CD14-positive monocyte (primary cell): ENCODE measurements around the gene KIAA1755. TPM values are rescaled to one million over a fixed set of nuclear protein-coding genes. Genes with fewer than 3 reads are reported as not detected.

Experiments used
- DNase-seq, 3 donors: peaks; one replicate each; pipeline ENCODE4 v3.0.0-alpha.2; 2011 to 2022
- H2AFZ ChIP-seq: 2 replicates; pipeline ENCODE4 v1.6.0; 2012; ENCODE audit warnings: mild to moderate bottlenecking, low read depth, low read length, inconsistent platforms; ENCODE audit not compliant: insufficient read depth, poor library complexity, severe bottlenecking
- H3K27ac ChIP-seq, 2 donors: 1 replicate in 1 of 2; 2 replicates in 1 of 2; pipeline ENCODE4 v1.5.1; 2012 to 2013; ENCODE audit warnings: low read length in 2 of 2, control low read depth in 1 of 2, inconsistent platforms in 1 of 2, low read depth in 1 of 2, mild to moderate bottlenecking in 1 of 2
- H3K27me3 ChIP-seq, 2 donors: one replicate each; pipeline versions ENCODE4 v1.6.0 to v1.6.1; 2011 to 2013; ENCODE audit warnings: low read length in 2 of 2; ENCODE audit not compliant: control insufficient read depth in 2 of 2, insufficient read depth in 2 of 2
- H3K36me3 ChIP-seq, 2 donors: replicated peaks in 1 of 2; 1 replicate in 1 of 2; 2 replicates in 1 of 2; pipeline versions ENCODE4 v1.5.1 to v1.6.1; 2012 to 2013; ENCODE audit warnings: low read length in 2 of 2, control low read depth in 1 of 2, inconsistent platforms in 1 of 2, mild to moderate bottlenecking in 1 of 2; ENCODE audit not compliant: insufficient read depth in 2 of 2, control insufficient read depth in 1 of 2
- H3K4me1 ChIP-seq, 2 donors: 1 replicate in 1 of 2; 2 replicates in 1 of 2; pipeline versions ENCODE4 v1.5.1 to v1.6.1; 2012 to 2013; ENCODE audit warnings: low read length in 2 of 2, control low read depth in 1 of 2, inconsistent platforms in 1 of 2, mild to moderate bottlenecking in 1 of 2, moderate library complexity in 1 of 2; ENCODE audit not compliant: insufficient read depth in 2 of 2, control insufficient read depth in 1 of 2
- H3K4me2 ChIP-seq: replicated peaks from 2 replicates; pipeline ENCODE3; 2012; ENCODE audit warnings: low read length, moderate library complexity, mild to moderate bottlenecking; ENCODE audit not compliant: poor library complexity, severe bottlenecking; ENCODE audit errors: extremely low read depth
- H3K4me3 ChIP-seq, 3 experiments: fragments of 200-600 bp in 1 of 3; sonication (generic) in 1 of 3; replicated peaks in 1 of 3; 1 replicate in 2 of 3; 2 replicates in 1 of 3; pipeline ENCODE4 v1.5.1; 2011 to 2013; ENCODE audit warnings: low read length in 3 of 3, mild to moderate bottlenecking in 3 of 3, control low read depth in 2 of 3, low read depth in 2 of 3, inconsistent platforms in 1 of 3, moderate library complexity in 1 of 3
- H3K79me2 ChIP-seq: 2 replicates; pipeline ENCODE4 v1.6.0; 2012; ENCODE audit warnings: mild to moderate bottlenecking, control low read depth, inconsistent platforms, low read length, moderate library complexity; ENCODE audit not compliant: insufficient read depth
- H3K9ac ChIP-seq: 2 replicates; pipeline ENCODE4 v1.6.0; 2017; ENCODE audit warnings: low read length, mild to moderate bottlenecking; ENCODE audit not compliant: insufficient read depth, poor library complexity, severe bottlenecking
- H3K9me3 ChIP-seq, 2 donors: replicated peaks in 1 of 2; 1 replicate in 1 of 2; 2 replicates in 1 of 2; pipeline versions ENCODE4 v1.5.1 to v1.6.1; 2012 to 2013; ENCODE audit warnings: low read length in 2 of 2, control low read depth in 1 of 2; ENCODE audit not compliant: control insufficient read depth in 1 of 2, insufficient read depth in 1 of 2
- H4K20me1 ChIP-seq: 2 replicates; pipeline ENCODE4 v1.6.0; 2012; ENCODE audit warnings: mild to moderate bottlenecking, low read length, control low read depth, moderate library complexity; ENCODE audit not compliant: insufficient read depth
- H3K27ac Mint-ChIP-seq, 7 donors: one replicate each; pipeline ENCODE4 v1.8.0; 2020; ENCODE audit warnings: mild to moderate bottlenecking in 7 of 7, mixed read lengths in 7 of 7, moderate library complexity in 6 of 7, inconsistent platforms in 2 of 7
- H3K27me3 Mint-ChIP-seq, 3 donors: one replicate each; pipeline ENCODE4 v1.8.0; 2021 to 2022; ENCODE audit warnings: low read depth in 3 of 3, mild to moderate bottlenecking in 3 of 3, mixed read lengths in 3 of 3, moderate library complexity in 3 of 3, inconsistent platforms in 1 of 3
- H3K36me3 Mint-ChIP-seq, 2 donors: one replicate each; pipeline ENCODE4 v1.8.0; 2020; ENCODE audit warnings: mixed read lengths in 2 of 2, inconsistent platforms in 1 of 2, mild to moderate bottlenecking in 1 of 2
- H3K4me1 Mint-ChIP-seq: one replicate; pipeline ENCODE4 v1.8.0; 2020; ENCODE audit warnings: mild to moderate bottlenecking, mixed read lengths
- H3K4me3 Mint-ChIP-seq, 2 donors: one replicate each; pipeline ENCODE4 v1.8.0; 2020; ENCODE audit warnings: mild to moderate bottlenecking in 2 of 2, mixed read lengths in 2 of 2, moderate library complexity in 1 of 2
- H3K9me3 Mint-ChIP-seq, 7 donors: one replicate each; pipeline ENCODE4 v1.8.0; 2020 to 2022; ENCODE audit warnings: mixed read lengths in 7 of 7, mild to moderate bottlenecking in 6 of 7, moderate library complexity in 6 of 7, inconsistent platforms in 2 of 7
- WGBS: methylation state at CpG from one replicate; pipeline ENCODE4 v1.1.5; 2013; ENCODE audit warnings: missing lambda C conversion rate; ENCODE audit not compliant: insufficient coverage; 5-methylcytosine and 5-hydroxymethylcytosine counted together
- intact Hi-C, 2 donors: fragments of 100-400 bp; cut with micrococcal nuclease; formaldehyde crosslinking; loops; one replicate each; pipeline versions ENCODE4 v1.15.0 to v1.15.1; 2023
- polyA plus RNA-seq, 3 donors: library from polyadenylated mRNA; depleted of rRNA in 1 of 3; unstranded in 2 of 3; stranded (reverse) in 1 of 3; fragments of 300-500 nt in 2 of 3; fragments of >200 nt in 1 of 3; fragmentation: Illumina TruSeq in 2 of 3; gene quantifications; 1 replicate in 2 of 3; 2 replicates in 1 of 3; pipeline ENCODE4 v1.2.3, GENCODE V29; 2012 to 2021
- TF ChIP-seq, protein P1 (sequence below): fragments of 200-600 bp; IDR thresholded peaks from one replicate; pipeline ENCODE4 v1.8.0; 2022; ENCODE audit warnings: antibody characterized with exemption, mild to moderate bottlenecking

The KIAA1755 gene
- polyA plus RNA-seq, 3 donors = not detected

- DNase-seq = no peak
- Mint-ChIP-seq H3K9me3 (peaks cover 20 to 38% (median 33%) of the 10 kb centered on the region in 7 donors), H3K4me1 (peaks cover 28% of the 10 kb centered on the region), H3K4me3 (no peak overlapping the region), H3K36me3 (no peaks in the 10 kb centered on the region), H3K27ac (peak overlapping the region in 1 of 7 donors; percentile 15), H3K27me3 (peaks cover 4 to 8% (median 6%) of the 10 kb centered on the region in 3 donors)
- Histone ChIP-seq H3K36me3 (no peaks in the 10 kb centered on the region), H3K9ac (no peak overlapping the region), H2AFZ (no peak overlapping the region), H3K4me2 (no peak overlapping the region), H3K9me3 (peaks cover 24 to 34% of the 10 kb centered on the region in 2 donors), H3K27ac (no peak overlapping the region), H4K20me1 (no peaks in the 10 kb centered on the region), H3K4me1 (peaks cover 8 to 25% of the 10 kb centered on the region in 2 donors), H3K79me2 (no peaks in the 10 kb centered on the region), H3K27me3 (no peaks in the 10 kb centered on the region), H3K4me3 (no peak overlapping the region)
- 96% methylated on average over 5 of the region's 9 CpGs for WGBS
- TF ChIP-seq, protein P1, sequence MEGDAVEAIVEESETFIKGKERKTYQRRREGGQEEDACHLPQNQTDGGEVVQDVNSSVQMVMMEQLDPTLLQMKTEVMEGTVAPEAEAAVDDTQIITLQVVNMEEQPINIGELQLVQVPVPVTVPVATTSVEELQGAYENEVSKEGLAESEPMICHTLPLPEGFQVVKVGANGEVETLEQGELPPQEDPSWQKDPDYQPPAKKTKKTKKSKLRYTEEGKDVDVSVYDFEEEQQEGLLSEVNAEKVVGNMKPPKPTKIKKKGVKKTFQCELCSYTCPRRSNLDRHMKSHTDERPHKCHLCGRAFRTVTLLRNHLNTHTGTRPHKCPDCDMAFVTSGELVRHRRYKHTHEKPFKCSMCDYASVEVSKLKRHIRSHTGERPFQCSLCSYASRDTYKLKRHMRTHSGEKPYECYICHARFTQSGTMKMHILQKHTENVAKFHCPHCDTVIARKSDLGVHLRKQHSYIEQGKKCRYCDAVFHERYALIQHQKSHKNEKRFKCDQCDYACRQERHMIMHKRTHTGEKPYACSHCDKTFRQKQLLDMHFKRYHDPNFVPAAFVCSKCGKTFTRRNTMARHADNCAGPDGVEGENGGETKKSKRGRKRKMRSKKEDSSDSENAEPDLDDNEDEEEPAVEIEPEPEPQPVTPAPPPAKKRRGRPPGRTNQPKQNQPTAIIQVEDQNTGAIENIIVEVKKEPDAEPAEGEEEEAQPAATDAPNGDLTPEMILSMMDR = no peak
- intact Hi-C loops = no loop called here
Observed at GRCh38 chr20:38245753-38246152, 14.8 kb downstream of the KIAA1755 start.

- 18% methylated on average over 1 of the region's 2 CpGs for WGBS
Observed at GRCh38 chr20:38243709-38244020, 16.9 kb downstream of the KIAA1755 start.

More at GRCh38 chr20:38243709-38244020, 16.9 kb downstream of the KIAA1755 start:
- no peak overlapping the region for H3K4me2 ChIP-seq
- Mint-ChIP-seq H3K27ac (peak overlapping the region; percentile 68 to 86 (median 82)), H3K4me1 (peaks cover 19% of the 10 kb centered on the region), H3K4me3 (peak overlapping the region in 1 of 2 donors; percentile 60), H3K9me3 (peaks cover 22 to 46% (median 41%) of the 10 kb centered on the region in 7 donors), H3K36me3 (peaks cover 0 to 1% of the 10 kb centered on the region in 2 donors), H3K27me3 (peaks cover 13 to 18% (median 18%) of the 10 kb centered on the region in 3 donors)
- peaks cover 0 to 2% of the 10 kb centered on the region in 2 donors for H3K27me3 ChIP-seq
- peaks cover 0 to 14% of the 10 kb centered on the region in 2 donors for H3K4me1 ChIP-seq
- H3K79me2 ChIP-seq = no peaks in the 10 kb centered on the region
- DNase-seq = peak; percentile 53 to 84 (median 70)
- H3K36me3 ChIP-seq = no peaks in the 10 kb centered on the region
- H3K4me3 ChIP-seq = no peak overlapping the region
- H2AFZ ChIP-seq = no peak overlapping the region
- no peak overlapping the region for H3K27ac ChIP-seq
- H3K9me3 ChIP-seq = peaks cover 28 to 36% of the 10 kb centered on the region in 2 donors
- no peak overlapping the region for H3K9ac ChIP-seq
- TF ChIP-seq, protein P1 = no peak
- H4K20me1 ChIP-seq = no peaks in the 10 kb centered on the region
- intact Hi-C loops = no loop called here
